ENCODE data around the gene BMAL2. TPM values are rescaled to one million over a fixed set of nuclear protein-coding genes. Genes with fewer than 3 reads are reported as not detected.

The BMAL2 gene
- total RNA-seq, 2 donors from 2014 or later = 2.0 to 2.5 TPM

GRCh38 chr12:27316947-27317346 is 15.7 kb upstream of the BMAL2 start:
- TF ChIP-seq POLR2A (IDR thresholded peaks at IDR 0.05) (no peak), CTCF (IDR thresholded peaks at IDR 0.05) (no peak), POLR2AphosphoS5 (IDR thresholded peaks at IDR 0.05) (no peak)
- no peak overlapping the region for H3K27ac ChIP-seq
- no peaks in the 10 kb centered on the region for H3K4me1 ChIP-seq (replicated peaks)
- intact Hi-C loops (cut with DNase I) = no loop called here
- 80% methylated on average over 1 of the region's 1 CpG for WGBS
- no peaks in the 10 kb centered on the region for H3K36me3 ChIP-seq
- H3K9me3 ChIP-seq = no peaks in the 10 kb centered on the region
- DNase-seq (ENCODE audit: low spot score) = no peak
- H3K27me3 ChIP-seq (replicated peaks; ENCODE audit: insufficient read depth) = no peaks in the 10 kb centered on the region
- no peak overlapping the region for H3K4me3 ChIP-seq

GRCh38 chr12:27319409-27319808 is 13.2 kb upstream of the BMAL2 start:
- no peak overlapping the region for H3K27ac ChIP-seq
- H3K27me3 ChIP-seq (replicated peaks; ENCODE audit: insufficient read depth) = no peaks in the 10 kb centered on the region
- intact Hi-C loops (cut with DNase I) = no loop called here
- H3K4me3 ChIP-seq = no peak overlapping the region
- WGBS = 14% methylated on average over 1 of the region's 1 CpG
- no peaks in the 10 kb centered on the region for H3K4me1 ChIP-seq (replicated peaks)
- TF ChIP-seq CTCF (IDR thresholded peaks at IDR 0.05) (no peak), POLR2AphosphoS5 (IDR thresholded peaks at IDR 0.05) (no peak), POLR2A (IDR thresholded peaks at IDR 0.05) (no peak)
- DNase-seq (ENCODE audit: low spot score) = no peak
- H3K36me3 ChIP-seq = no peaks in the 10 kb centered on the region
- H3K9me3 ChIP-seq = no peaks in the 10 kb centered on the region

- TF ChIP-seq CTCF (IDR thresholded peaks at IDR 0.05) (no peak), POLR2A (IDR thresholded peaks at IDR 0.05) (no peak), POLR2AphosphoS5 (IDR thresholded peaks at IDR 0.05) (no peak)
- intact Hi-C loops (cut with DNase I) = no loop called here
- H3K36me3 ChIP-seq = no peaks in the 10 kb centered on the region
- DNase-seq (ENCODE audit: low spot score) = no peak
- no peak overlapping the region for H3K4me3 ChIP-seq
- no peak overlapping the region for H3K27ac ChIP-seq
- H3K27me3 ChIP-seq (replicated peaks; ENCODE audit: insufficient read depth) = no peaks in the 10 kb centered on the region
- H3K9me3 ChIP-seq = no peaks in the 10 kb centered on the region
- H3K4me1 ChIP-seq (replicated peaks) = no peaks in the 10 kb centered on the region
- 95% methylated on average over 2 of the region's 2 CpGs for WGBS
Observed at GRCh38 chr12:27319848-27320247, 12.8 kb upstream of the BMAL2 start.

GRCh38 chr12:27324530-27324929 is 8.1 kb upstream of the BMAL2 start:
- no peak overlapping the region for H3K27ac ChIP-seq
- H3K4me1 ChIP-seq (replicated peaks) = no peaks in the 10 kb centered on the region
- no peak for DNase-seq (ENCODE audit: low spot score)
- no peaks in the 10 kb centered on the region for H3K9me3 ChIP-seq
- no peak for TF ChIP-seq POLR2AphosphoS5 (IDR thresholded peaks at IDR 0.05)
- no peak for TF ChIP-seq CTCF (IDR thresholded peaks at IDR 0.05)
- no peak for TF ChIP-seq POLR2A (IDR thresholded peaks at IDR 0.05)
- no peaks in the 10 kb centered on the region for H3K36me3 ChIP-seq
- intact Hi-C loops (cut with DNase I) = no loop called here
- no peaks in the 10 kb centered on the region for H3K27me3 ChIP-seq (replicated peaks; ENCODE audit: insufficient read depth)
- no peak overlapping the region for H3K4me3 ChIP-seq

GRCh38 chr12:27330846-27331245 is 1.8 kb upstream of the BMAL2 start:
- no peak overlapping the region for H3K27ac ChIP-seq
- intact Hi-C loops (cut with DNase I) = no loop called here

More at GRCh38 chr12:27330846-27331245, 1.8 kb upstream of the BMAL2 start:
- Histone ChIP-seq H3K36me3 (no peaks in the 10 kb centered on the region), H3K27me3 (replicated peaks; ENCODE audit: insufficient read depth) (no peaks in the 10 kb centered on the region), H3K4me3 (no peak overlapping the region), H3K9me3 (no peaks in the 10 kb centered on the region), H3K4me1 (replicated peaks) (no peaks in the 10 kb centered on the region)
- no peak for TF ChIP-seq POLR2A (IDR thresholded peaks at IDR 0.05)
- no peak for TF ChIP-seq CTCF (IDR thresholded peaks at IDR 0.05)
- TF ChIP-seq POLR2AphosphoS5 (IDR thresholded peaks at IDR 0.05) = no peak
- DNase-seq (ENCODE audit: low spot score) = peak; percentile 6
- WGBS = 37% methylated on average over 1 of the region's 1 CpG
